Sigmoid colon (tissue), 7 donors: Measurements from ENCODE around the gene ACOT7. TPM values are rescaled to one million over a fixed set of nuclear protein-coding genes. Genes with fewer than 3 reads are reported as not detected.

Experiments
- polyA plus RNA-seq, 3 donors: library from polyadenylated mRNA; stranded (reverse); fragments of 200-250 nt; gene quantifications; one replicate each; pipeline ENCODE4 v1.2.3, GENCODE V29; 2013
- small RNA-seq, 3 donors: library from RNA; depleted of rRNA; stranded (forward); fragments of <200 nt; gene quantifications; one replicate each; pipeline ENCODE3, GENCODE V24; 2016
- total RNA-seq, 4 donors: library from RNA; depleted of rRNA; stranded (reverse); fragments of >200 nt; gene quantifications; one replicate each; pipeline ENCODE4 v1.1.0, GENCODE V29; 2016
- donor health status: healthy with polysubstance abuse.
- donor health status: Bipolar disorder and iron deficiency.
- donor health status: healthy.

Gene ACOT7
- total and polyA plus RNA-seq, 7 donors = 17.9 to 81.0 (median 26.5) TPM

Small RNA genes lying within 50 kb of the gene (small RNA-seq; reads per million reads assigned to genes)
- 0 reads per million in 3 donors for gene MIR4252

Other genes with a start within 250 kb of the ACOT7 start
- gene CHD5, start 213.4 kb downstream of the ACOT7 start, total RNA-seq = 1 to 10 TPM in 3 of 4 donors, under 1 TPM in 1; 0.49 to 2.8 (median 1.5) TPM
- gene CHD5, start 213.4 kb downstream of the ACOT7 start, polyA plus RNA-seq = under 1 TPM in 1 of 3 donors, not detected in 2; 0.80 TPM
- 100 to 1,000 TPM; 166 to 267 (median 219) TPM for gene RPL22, start 194.2 kb downstream of the ACOT7 start, total RNA-seq
- gene RPL22, start 194.2 kb downstream of the ACOT7 start, polyA plus RNA-seq = 100 to 1,000 TPM; 299 to 443 (median 410) TPM
- 10 to 100 TPM in 3 of 4 donors, 1 to 10 TPM in 1; 7.8 to 19.1 (median 16.1) TPM for gene RNF207, start 187.6 kb downstream of the ACOT7 start, total RNA-seq
- 10 to 100 TPM in 1 of 3 donors, 1 to 10 TPM in 2; 5.3 to 24.3 (median 7.2) TPM for gene RNF207, start 187.6 kb downstream of the ACOT7 start, polyA plus RNA-seq
- gene ICMT, start 157.8 kb downstream of the ACOT7 start, total RNA-seq = 10 to 100 TPM; 39.2 to 64.9 (median 55.6) TPM
- gene ICMT, start 157.8 kb downstream of the ACOT7 start, polyA plus RNA-seq = 10 to 100 TPM; 19.2 to 34.1 (median 20.3) TPM
- not detected for gene HES3, start 149.6 kb downstream of the ACOT7 start, total RNA-seq
- gene HES3, start 149.6 kb downstream of the ACOT7 start, polyA plus RNA-seq = not detected
- 10 to 100 TPM in 1 of 4 donors, 1 to 10 TPM in 3; 3.7 to 11.4 (median 4.7) TPM for gene GPR153, start 132.7 kb downstream of the ACOT7 start, total RNA-seq
- 10 to 100 TPM; 10.8 to 32.4 (median 22.9) TPM for gene GPR153, start 132.7 kb downstream of the ACOT7 start, polyA plus RNA-seq
- gene HES2, start 26.2 kb upstream of the ACOT7 start, total RNA-seq = not detected
- gene HES2, start 26.2 kb upstream of the ACOT7 start, polyA plus RNA-seq = 10 to 100 TPM; 10.7 to 27.0 (median 19.9) TPM
- gene ESPN, start 31.0 kb upstream of the ACOT7 start, total RNA-seq = 1 to 10 TPM in 1 of 4 donors, under 1 TPM in 1, not detected in 2; 0.55 to 1.3 TPM
- gene ESPN, start 31.0 kb upstream of the ACOT7 start, polyA plus RNA-seq = 100 to 1,000 TPM in 2 of 3 donors, 10 to 100 TPM in 1; 86.5 to 202 (median 117) TPM
- 10 to 100 TPM in 1 of 4 donors, 1 to 10 TPM in 3; 2.5 to 11.6 (median 5.5) TPM for gene TNFRSF25, start 72.4 kb upstream of the ACOT7 start, total RNA-seq
- 10 to 100 TPM in 1 of 3 donors, 1 to 10 TPM in 2; 3.5 to 65.9 (median 7.8) TPM for gene TNFRSF25, start 72.4 kb upstream of the ACOT7 start, polyA plus RNA-seq
- 1 to 10 TPM; 2.5 to 7.5 (median 5.2) TPM for gene PLEKHG5, start 97.9 kb upstream of the ACOT7 start, total RNA-seq
- 10 to 100 TPM in 1 of 3 donors, 1 to 10 TPM in 2; 4.2 to 18.8 (median 5.4) TPM for gene PLEKHG5, start 97.9 kb upstream of the ACOT7 start, polyA plus RNA-seq
- 10 to 100 TPM; 17.3 to 29.6 (median 20.7) TPM for gene NOL9, start 160.7 kb upstream of the ACOT7 start, total RNA-seq
- gene NOL9, start 160.7 kb upstream of the ACOT7 start, polyA plus RNA-seq = 1 to 10 TPM; 1.2 to 9.1 (median 1.8) TPM
- under 1 TPM in 1 of 4 donors, not detected in 3; 0.36 TPM for gene TAS1R1, start 161.5 kb upstream of the ACOT7 start, total RNA-seq
- under 1 TPM in 1 of 3 donors, not detected in 2; 0.10 TPM for gene TAS1R1, start 161.5 kb upstream of the ACOT7 start, polyA plus RNA-seq
- gene ZBTB48, start 186.2 kb upstream of the ACOT7 start, total RNA-seq = 10 to 100 TPM; 14.4 to 26.8 (median 16.3) TPM
- gene ZBTB48, start 186.2 kb upstream of the ACOT7 start, polyA plus RNA-seq = 10 to 100 TPM; 15.0 to 31.3 (median 23.4) TPM
- 10 to 100 TPM; 54.0 to 83.6 (median 73.2) TPM for gene KLHL21, start 209.1 kb upstream of the ACOT7 start, total RNA-seq
- 10 to 100 TPM in 1 of 3 donors, 1 to 10 TPM in 2; 4.8 to 12.0 (median 5.1) TPM for gene KLHL21, start 209.1 kb upstream of the ACOT7 start, polyA plus RNA-seq
- 10 to 100 TPM; 12.5 to 19.4 (median 15.9) TPM for gene PHF13, start 220.0 kb upstream of the ACOT7 start, total RNA-seq
- gene PHF13, start 220.0 kb upstream of the ACOT7 start, polyA plus RNA-seq = 1 to 10 TPM; 3.9 to 6.7 (median 4.2) TPM
- 10 to 100 TPM; 22.7 to 30.6 (median 26.6) TPM for gene THAP3, start 231.1 kb upstream of the ACOT7 start, total RNA-seq
- gene THAP3, start 231.1 kb upstream of the ACOT7 start, polyA plus RNA-seq = 10 to 100 TPM; 12.6 to 20.5 (median 15.3) TPM